Epithelial cell of proximal tubule (primary cell): ENCODE measurements around the gene DUSP1. TPM values are rescaled to one million over a fixed set of nuclear protein-coding genes. Genes with fewer than 3 reads are reported as not detected.

ENCODE experiments used
- DNase-seq: peaks from one replicate; pipeline ENCODE4 v3.0.0-alpha.2; 2011; ENCODE audit warnings: low read depth
- H3K4me3 ChIP-seq: 2 replicates; pipeline ENCODE4 v1.5.1; 2011; ENCODE audit warnings: low read depth, mild to moderate bottlenecking, low read length
- CTCF ChIP-seq: conservative IDR thresholded peaks from 2 replicates; pipeline ENCODE4 v1.5.1; 2012; ENCODE audit warnings: low read depth, mild to moderate bottlenecking, low read length
- total RNA-seq: library from RNA; depleted of rRNA; stranded (reverse); fragments of >200 nt; gene quantifications from 2 replicates; pipeline ENCODE4 v1.2.3, GENCODE V29; 2015

DUSP1 gene
- total RNA-seq, 1 donor from 2014 or later: 215 TPM

GRCh38 chr5:172774561-172775315 is 3.7 kb upstream of the DUSP1 start:
- no peak for DNase-seq
- no peak overlapping the region for H3K4me3 ChIP-seq
- no peak for TF ChIP-seq CTCF

- TF ChIP-seq CTCF: no peak
- DNase-seq: no peak
- no peak overlapping the region for H3K4me3 ChIP-seq
Measured at GRCh38 chr5:172773481-172774469, 2.8 kb upstream of the DUSP1 start.

- H3K4me3 ChIP-seq: peak overlapping the region; percentile 48
- DNase-seq: peak; percentile 91
- TF ChIP-seq CTCF: peak; percentile 79
Measured at GRCh38 chr5:172772112-172772906, 1.3 kb upstream of the DUSP1 start.

GRCh38 chr5:172771439-172772111 is 580 bp upstream of the DUSP1 start:
- H3K4me3 ChIP-seq: peak overlapping the region; percentile 48
- no peak for TF ChIP-seq CTCF
- DNase-seq: no peak

GRCh38 chr5:172770374-172770674 is 671 bp downstream of the DUSP1 start:
- TF ChIP-seq CTCF: no peak
- H3K4me3 ChIP-seq: peak overlapping the region; percentile 82
- no peak for DNase-seq

- TF ChIP-seq CTCF: no peak
- peak overlapping the region; percentile 82 for H3K4me3 ChIP-seq
- no peak for DNase-seq
Measured at GRCh38 chr5:172769616-172770373, 1.2 kb downstream of the DUSP1 start.
